Activated CD4-positive, alpha-beta T cell treated with anti-CD3 and anti-CD28 coated beads, Interleukin-2, Interleukin-4, amounts not matched to agents 100 ng/mL and 50 ng/mL, durations not matched to agents 16 hours and 8 hours (primary cell): ENCODE measurements around the gene KCNQ4.

Source experiments
- DNase-seq: peaks from one replicate; pipeline ENCODE4 v3.0.0-alpha.2; 2020; ENCODE audit warnings: low spot score

KCNQ4 gene

DNA sequence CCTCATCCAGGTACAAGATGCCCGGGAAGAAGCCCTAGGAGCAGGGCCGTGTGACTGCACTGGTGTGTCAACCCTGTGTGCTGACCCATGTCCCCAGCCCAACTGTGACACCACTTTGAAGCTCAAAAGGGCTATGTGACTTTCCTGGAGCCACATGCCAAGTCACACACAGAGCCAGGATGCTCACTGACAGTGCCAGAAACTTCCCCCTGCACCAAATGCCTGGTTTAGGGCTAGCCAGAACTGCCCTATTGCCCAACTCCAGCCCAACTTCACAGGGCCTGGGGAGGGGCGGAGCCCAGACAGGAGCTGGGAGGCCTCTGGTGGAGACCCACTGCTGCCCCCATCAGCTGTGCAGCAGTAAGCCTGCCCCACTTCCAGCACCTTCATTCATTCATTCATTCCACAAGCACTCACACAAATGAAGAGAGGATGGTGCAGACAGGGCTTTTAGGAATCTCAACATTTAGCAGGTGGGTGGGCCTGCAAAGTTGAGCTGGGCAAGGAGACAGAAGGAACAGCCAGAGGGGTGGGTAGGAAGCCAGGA, 36.7 kb downstream of the KCNQ4 start:
- no peak for DNase-seq

DNA sequence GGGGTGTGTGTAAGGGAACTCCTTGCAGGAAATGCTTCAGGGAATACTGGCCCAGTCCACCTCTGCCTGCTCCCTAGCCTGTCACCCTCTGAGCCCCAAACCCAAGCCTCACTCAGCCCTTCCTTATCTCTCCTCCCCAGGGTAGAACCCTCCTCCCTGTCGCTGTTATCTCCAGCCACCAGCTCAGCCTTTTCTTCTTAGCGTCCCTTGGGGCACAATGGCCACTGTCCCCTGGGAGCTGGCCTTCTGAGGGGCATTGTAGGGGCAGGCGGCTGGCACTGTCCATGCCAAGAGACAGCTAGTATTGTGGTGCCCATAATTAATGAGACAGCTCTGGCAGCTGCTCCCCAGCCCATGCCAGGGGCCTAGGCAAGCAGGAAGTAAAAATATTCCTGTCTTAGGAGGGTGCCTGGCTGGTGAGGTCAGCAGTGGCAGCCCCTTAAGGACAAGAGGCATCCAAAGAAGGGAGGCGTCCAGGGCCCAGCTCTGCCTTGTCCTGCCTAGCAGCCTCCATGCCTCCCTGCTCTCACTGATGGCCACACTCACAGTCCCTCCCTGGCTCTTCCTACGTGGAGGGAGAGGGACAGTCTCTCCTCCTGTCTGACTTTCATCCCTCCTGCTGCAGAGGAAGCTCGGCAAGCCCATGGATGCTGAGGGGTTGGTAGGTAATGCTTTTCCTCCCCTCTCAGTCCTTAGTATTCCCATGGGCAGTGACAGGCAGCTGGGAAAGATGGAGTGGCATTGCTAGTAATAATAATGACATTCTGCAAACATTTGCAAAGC, 37.5 kb downstream of the KCNQ4 start:
- no peak for DNase-seq

DNA sequence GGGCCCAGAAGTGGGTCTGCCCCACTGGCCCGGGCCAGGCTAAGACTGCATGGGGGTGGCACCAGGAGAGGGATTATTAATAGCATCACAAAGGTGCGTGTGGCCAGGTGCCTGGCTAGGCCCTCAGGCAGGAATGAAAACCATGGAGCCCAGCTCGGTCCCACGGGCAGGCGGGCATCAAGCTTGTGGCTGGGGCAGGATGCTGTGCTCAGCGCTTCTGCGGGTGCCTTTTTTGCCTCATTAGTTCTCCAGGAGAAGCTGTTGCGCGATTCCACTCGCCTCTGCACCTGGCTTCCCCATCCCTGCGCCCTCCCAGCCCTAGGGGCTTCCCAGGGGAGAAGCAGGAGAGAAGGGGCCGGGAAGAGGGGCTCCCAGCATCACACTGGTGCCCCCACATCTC, 39.3 kb downstream of the KCNQ4 start:
- DNase-seq: no peak

DNA sequence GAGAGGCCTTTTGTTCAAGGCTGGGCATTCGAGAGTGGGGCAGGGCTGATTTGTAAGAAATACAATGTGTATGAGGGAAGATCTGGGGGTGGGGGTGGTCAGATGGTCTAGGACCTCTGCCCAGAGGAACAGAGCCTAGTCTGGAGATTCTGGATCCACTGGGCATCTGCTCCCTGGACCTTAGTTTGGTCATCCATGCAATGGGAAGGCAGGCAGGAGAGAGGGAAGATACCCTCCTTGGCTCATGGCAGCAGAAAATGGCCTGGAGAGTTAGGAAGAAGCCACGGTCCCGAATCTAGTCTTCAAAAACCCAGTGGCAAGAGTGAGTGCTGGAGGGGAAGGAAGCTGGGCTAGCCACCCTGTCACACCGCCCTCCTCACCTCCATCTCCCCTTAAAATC, 39.8 kb downstream of the KCNQ4 start:
- no peak for DNase-seq

DNA sequence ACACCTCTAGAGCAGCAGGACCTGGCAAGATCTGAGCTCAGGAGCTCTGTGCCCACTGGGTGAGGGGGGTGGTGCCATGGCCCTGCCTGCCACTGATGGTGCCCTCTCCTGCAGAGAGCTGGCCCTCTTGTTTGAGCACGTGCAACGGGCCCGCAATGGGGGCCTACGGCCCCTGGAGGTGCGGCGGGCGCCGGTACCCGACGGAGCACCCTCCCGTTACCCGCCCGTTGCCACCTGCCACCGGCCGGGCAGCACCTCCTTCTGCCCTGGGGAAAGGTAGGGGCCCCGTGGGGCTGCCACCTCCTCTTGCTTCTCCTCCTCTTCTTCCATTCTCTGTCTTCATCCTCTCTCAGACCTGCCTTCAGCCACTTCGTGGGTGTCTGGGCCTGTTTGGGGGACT, 40.4 kb downstream of the KCNQ4 start:
- DNase-seq: no peak

DNA sequence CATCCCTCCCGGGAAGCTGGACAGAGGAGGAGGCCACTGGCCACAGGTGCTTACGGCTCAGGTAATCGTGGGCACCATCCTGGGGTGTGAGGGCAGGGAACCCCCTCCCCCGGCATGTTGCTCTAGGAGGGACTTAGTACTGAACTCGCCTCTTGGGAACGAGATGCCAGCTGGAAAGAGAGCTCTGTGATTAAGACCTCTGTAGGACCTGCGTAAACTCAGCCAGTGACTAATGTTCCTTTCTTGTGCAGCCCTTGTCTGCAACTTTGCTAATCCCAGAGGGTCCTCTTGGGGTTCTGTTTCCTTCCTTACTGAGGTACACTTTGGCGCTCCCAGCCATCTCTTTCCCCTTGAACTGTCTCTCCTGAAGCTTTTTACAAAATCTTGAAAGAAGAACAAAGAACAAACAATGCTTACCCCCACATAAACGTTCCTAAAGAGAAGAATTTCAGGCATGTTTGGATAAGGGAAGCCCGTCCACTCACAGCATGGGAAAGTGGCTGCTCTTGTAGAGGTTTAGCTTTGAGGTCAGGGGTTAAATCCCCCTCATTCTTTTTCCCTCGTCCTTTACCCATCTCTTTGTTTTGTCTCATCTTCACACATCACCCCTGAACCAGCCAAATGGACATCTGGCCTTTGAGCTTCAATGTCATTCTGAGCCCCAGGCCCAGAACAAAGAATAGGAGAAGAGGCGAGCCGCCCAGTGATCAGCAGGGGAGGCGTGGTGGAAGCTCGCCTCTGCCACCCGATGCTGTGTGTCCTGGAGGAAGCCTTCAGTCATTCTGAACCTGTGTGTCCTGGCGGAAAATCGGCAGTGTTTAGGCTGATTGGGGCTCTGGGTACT, 41.2 kb downstream of the KCNQ4 start:
- DNase-seq: no peak

DNA sequence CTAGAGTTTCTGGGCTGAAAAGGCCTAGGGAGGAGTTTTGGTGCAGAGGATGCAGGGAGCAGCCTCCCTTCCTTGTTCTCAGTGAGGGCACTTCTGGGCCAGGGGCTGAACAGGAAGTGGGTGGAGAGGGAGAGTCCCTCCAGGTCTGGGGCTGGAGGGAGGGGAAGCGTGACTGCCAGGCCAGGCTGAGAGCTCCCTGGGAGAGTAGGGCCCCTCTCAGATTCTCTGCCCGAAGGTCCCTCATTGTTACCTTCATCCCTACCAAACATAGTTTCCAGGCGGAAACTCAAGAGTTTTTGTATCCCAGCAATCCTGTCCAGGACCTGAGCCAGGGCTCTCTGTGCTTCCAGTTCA, 41.8 kb downstream of the KCNQ4 start:
- DNase-seq: no peak

DNA sequence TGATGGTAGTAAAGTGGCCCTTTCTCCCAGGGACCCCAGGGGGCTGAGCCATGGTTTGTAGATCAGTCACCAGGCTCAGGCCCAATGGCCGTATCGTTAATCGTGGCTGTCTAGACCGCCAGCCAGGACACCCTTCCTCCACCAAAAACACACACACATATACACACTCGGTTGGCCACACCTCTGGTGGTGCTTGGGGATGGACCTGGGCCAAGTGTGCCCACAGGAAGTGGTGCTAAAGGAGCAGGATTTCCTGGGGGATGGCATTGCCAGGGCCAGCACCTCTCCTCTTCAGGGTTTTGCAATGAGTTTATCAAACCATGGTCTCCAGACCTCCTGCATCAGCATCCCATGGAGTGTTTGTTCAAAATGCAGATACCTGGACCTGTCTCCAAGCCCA, 42.4 kb downstream of the KCNQ4 start:
- no peak for DNase-seq

DNA sequence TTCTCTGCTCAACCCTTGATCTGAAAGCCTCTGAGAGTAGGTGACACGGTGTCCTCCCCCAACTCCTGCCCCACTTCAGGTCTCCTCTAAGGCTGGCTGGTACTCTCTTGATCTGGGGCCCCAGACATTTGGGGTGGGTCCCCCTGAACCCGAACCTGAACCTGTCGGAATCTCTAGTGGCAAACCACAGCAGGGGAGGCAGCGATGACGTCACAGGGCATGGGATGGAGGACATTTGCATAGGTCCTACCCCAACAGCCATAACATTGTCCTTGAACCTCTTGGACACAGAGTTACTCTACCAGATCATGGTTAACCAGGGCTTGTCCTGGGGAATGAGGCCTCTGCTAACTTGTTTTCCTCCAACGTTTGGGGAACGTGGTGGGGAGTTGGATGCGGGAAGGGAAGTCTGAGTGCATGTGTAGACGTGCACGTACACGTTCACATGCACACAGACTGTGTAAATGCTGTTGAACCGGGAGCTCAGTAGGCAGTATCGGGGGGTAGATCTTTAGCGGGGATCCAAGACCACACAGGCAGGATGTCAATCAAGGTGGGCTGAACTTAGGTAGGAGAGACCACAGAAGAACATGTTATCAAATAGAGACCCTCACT, 46.2 kb downstream of the KCNQ4 start:
- no peak for DNase-seq

DNA sequence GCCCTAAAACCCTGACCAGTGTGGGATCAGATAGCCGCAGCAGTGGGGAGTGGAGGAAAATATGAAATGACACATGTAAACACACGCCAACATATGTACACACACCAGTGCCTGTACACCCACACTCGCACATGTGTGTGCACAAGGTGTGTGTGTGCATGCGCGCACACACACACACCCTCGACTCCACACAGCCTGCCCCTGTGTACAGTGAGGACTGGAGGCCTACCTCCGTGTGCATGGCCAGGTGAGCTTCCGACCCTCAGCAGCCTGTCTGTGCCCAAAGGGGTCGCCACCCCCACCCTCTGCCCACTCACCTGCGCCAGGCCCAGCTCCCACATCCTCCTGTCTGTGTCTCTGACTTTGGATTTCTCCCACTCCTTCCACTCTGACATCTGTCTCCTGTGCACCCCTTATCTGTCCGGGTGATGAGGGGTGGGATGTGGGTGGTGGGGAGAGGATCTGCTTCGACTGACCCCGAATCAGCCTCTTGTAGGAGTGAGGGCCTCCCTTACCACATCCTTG, 46.9 kb downstream of the KCNQ4 start:
- no peak for DNase-seq

DNA sequence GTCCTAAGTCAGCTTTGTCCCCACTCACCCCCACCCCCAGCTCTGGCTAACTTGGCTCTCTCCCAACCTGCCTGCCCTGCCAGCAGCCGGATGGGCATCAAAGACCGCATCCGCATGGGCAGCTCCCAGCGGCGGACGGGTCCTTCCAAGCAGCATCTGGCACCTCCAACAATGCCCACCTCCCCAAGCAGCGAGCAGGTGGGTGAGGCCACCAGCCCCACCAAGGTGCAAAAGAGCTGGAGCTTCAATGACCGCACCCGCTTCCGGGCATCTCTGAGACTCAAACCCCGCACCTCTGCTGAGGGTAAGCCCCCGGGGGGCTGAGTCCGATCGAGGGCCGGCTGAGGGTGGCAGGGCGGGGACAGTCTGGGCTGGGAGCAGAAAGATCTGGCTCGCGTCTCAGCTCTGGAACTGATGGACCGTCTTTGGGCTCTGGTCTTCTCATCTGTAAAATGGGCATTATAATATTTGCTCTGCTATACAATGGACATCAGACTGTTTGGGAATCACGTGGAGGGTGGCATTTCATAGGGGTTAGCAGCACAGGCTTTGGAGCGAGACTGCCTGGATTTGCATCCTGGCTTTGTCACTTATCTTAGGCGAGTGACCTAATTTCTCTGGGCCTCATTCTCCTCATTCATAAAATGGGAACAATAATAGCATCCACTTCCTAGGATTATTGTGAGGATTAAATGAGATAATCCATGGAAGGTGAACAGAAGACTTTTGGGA, 47.6 kb downstream of the KCNQ4 start:
- DNase-seq: no peak

DNA sequence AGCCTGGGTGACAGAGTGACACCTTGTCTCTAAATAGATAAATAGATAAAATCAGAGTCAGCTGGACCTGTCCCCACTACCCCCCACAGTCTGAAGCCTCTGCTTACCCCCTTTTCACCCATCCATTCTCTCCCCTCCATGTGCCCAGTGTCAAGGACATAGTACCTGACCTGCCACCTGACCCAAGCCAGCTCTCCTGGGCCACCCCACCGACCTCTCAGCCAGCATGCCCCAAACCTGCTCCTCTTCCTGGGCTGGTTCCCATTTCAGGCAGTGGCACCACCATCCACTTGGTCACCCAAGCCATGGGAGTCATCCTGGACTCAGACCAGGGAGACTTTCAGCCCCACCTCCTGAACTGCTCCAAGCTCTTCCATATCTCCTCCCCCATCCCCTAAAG, 50.4 kb downstream of the KCNQ4 start:
- no peak for DNase-seq

DNA sequence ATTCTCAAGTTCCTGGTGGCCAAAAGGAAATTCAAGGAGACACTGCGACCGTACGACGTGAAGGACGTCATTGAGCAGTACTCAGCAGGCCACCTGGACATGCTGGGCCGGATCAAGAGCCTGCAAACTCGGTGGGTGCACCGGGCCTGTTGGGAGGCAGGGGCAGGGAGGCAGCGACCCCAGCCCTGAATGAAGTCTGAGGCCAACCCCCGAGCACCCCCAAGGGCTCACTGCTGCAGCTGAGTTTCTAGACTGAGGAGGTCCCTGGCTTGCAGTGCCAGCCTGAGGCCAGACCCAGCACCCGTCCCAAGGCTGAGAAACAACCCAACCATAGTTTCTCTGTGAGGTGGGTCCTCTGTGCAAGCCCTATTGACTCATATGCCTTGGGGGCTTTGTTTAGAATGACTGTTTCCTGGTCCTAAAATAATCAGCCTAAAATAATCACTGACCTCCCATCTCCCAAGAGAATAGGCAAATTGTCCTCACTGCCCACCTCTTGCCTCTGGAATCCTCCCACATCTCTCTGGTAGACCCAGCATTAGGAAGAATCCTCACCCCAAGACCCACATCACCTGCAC, 51.5 kb downstream of the KCNQ4 start:
- no peak for DNase-seq

DNA sequence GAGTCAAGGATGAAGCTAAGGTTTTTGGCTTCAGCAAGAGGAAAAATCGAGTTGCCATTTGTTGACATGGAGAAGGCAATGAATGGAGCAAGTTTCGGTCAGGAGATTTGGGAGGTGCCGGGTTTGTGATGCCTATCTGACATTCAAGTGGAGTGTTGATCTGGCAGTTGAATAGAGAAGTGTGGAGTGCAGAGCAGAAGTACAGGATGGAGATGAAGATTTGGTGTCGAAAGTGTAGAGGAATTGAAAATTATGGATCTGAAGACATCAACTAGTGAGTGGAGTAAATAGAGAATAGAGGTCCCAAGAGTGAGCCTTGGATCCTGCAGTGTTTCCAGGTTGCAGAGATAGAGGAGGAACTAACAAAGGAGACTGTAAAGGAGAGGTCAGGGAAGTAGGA, 52.7 kb downstream of the KCNQ4 start:
- no peak for DNase-seq

DNA sequence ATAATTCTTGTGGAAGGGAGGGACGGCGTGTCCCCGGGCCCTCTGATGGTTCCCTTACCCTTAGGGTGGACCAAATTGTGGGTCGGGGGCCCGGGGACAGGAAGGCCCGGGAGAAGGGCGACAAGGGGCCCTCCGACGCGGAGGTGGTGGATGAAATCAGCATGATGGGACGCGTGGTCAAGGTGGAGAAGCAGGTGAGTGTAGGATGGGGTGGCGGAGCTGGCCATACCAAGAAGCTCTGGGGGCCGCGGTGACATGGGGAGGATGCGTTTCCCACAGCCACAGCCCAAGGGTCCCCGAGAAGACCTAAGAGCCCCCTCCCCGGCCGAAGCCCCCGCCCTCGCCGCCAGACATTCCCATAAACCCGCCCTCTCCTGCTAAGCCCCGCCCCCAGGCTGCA, 54.0 kb downstream of the KCNQ4 start:
- DNase-seq: no peak

DNA sequence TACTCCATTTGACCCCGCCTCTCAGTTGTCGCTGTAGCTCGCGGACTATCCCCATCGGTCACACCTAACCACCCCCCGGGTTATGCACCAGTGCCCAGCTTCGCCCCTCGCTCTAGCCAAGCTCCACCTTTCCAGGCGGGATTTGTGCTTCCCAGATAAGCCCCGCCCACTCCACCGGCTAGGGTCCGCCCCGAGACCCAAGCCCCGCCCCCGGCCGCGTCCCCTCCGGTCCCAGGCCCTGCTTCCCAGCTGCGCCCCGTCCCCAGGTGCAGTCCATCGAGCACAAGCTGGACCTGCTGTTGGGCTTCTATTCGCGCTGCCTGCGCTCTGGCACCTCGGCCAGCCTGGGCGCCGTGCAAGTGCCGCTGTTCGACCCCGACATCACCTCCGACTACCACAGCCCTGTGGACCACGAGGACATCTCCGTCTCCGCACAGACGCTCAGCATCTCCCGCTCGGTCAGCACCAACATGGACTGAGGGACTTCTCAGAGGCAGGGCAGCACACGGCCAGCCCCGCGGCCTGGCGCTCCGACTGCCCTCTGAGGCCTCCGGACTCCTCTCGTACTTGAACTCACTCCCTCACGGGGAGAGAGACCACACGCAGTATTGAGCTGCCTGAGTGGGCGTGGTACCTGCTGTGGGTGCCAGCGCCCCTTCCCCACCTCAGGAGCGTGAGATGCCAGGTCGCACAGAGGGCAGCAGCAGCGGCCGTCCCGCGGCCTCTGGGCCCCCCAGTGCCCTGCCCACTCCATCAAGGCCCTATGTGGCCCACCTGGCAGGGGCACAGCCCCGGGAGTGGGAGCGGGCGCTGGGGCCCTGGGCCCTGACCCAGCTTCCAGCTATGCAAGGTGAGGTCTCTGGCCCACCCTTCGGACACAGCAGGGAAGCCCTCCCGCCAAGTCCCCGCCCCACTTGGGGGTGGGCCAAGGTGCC, 54.7 kb downstream of the KCNQ4 start:
- DNase-seq: no peak

DNA sequence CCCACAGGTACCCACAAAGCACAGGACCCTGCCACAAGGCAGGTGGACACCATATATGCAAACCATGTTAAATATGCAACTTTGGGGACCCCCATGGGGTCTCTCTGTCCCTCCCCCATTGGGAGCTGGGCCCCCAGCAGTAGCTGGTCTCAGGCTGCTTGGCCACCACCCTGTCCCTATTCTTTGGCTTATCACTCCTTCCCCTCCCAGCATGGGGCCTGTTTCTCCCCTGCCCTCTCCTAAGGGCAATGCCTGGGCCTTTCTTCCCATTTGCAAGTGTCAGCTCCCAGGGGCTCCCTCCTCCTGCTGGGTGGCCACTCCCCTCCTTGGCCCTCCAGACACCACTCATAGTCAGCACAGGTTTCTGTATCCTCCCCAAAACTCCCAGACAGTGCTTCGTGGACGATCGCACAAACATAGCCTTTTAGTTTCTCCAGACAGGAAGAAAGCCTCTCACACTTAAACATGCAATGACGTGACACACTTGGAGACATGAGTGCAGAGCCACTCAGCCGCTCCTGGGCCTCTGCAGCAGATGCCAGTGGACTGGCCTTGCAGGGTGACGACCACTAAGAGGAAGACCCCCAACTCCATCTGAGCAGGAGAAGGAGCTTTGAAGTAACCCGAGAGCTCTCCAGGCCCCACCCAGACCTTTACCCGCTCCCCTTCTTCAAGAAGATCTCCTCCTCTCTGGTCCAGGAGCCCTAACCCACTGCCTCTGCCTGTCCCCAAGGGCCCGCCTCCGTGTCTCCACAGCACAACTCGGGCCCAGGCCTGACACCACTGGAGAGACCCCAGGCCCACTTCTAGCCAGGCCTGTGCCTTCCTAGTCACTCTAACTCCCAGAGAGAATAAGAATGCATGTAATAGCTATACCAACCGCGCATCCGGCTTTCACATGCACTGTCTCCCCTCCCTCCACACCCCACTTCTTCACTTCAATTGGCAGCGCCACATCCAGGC, 55.7 kb downstream of the KCNQ4 start:
- no peak for DNase-seq

DNA sequence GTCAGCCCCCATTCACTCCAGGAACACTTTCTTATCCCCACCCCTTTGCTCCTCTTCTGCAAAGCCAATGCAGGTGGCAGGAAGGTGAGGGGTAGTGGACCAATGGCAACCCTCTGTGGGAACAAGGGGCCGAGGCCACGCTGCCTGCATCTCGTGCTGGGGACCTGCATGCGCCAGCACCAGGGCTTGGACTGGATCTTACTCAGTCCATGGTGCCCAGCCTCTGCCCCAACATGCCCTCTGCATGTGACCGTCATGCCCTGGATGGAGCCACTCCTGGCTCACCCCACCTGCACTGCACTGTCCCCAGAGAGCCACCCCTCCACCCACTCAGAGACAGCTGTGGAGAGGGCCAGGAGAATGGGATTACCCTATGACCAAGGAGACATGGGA, 56.4 kb downstream of the KCNQ4 start:
- DNase-seq: no peak
